ENCODE data around the gene PDRG1. TPM values are rescaled to one million over a fixed set of nuclear protein-coding genes. Genes with fewer than 3 reads are reported as not detected.
"Not testable (repeated sequence)": the region's sequence is repeated elsewhere in the genome, so short reads cannot be mapped to it uniquely, and the experiment has no call there.

The PDRG1 gene
- polyA plus RNA-seq, 1 experiment, result 16.5 TPM

DNA sequence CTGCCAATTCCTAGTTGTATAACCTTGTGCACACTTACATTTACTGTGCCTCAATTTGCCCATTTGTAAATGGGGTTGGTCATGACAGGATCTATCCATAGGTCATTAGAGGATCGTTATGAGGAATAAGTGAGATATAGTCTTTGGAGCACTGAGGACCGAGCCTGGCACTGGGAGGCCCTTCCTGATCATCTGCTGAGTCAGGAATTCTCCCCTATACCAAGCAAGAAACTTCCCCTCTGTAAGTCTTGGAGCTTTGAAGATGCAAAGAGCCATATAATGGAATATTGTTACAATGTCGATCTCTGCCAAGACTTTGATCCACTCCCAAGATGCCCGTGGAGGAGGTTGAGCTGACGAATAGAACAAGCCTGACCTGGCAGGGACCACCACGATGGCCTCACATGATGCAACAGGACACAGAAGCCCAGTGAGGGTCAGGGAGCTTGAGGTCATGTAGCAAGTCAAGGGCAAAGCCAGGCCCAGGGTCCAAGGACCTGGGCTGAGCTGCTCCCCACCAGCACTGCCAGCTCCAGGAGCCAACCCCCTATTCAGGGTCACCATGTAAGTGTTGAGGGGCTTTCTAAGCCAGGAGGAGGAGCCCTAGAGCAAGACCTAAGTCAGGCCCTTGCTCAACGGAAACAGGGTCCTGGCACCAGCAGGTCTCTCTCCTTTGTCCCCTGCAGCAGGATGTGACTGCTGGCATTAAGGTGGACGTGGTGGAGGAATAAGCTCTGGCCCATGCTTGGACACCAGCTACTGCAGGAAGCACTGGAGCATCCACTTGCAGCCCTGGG is 16.7 kb downstream of the PDRG1 start:
- Histone ChIP-seq H3K36me3 (ENCODE audit: control insufficient read depth, insufficient read depth, low read length) (no peaks in the 10 kb centered on the region), H3K27me3 (ENCODE audit: control insufficient read depth, insufficient read depth, low read length) (no peaks in the 10 kb centered on the region; the same call in 1 of the 2 replicates), H3K4me3 (ENCODE audit: low read depth, low read length) (no peak overlapping the region)
- DNase-seq (ENCODE audit: low read depth), result no peak
- ChIA-PET POLR2A (no interaction called here), CTCF (interaction anchor here (1.2 kb wide), 1 partner anchor 16 kb away, joined by 4 read pairs; no protein-coding TSS in a partner anchor)
- TF ChIP-seq, protein P1, sequence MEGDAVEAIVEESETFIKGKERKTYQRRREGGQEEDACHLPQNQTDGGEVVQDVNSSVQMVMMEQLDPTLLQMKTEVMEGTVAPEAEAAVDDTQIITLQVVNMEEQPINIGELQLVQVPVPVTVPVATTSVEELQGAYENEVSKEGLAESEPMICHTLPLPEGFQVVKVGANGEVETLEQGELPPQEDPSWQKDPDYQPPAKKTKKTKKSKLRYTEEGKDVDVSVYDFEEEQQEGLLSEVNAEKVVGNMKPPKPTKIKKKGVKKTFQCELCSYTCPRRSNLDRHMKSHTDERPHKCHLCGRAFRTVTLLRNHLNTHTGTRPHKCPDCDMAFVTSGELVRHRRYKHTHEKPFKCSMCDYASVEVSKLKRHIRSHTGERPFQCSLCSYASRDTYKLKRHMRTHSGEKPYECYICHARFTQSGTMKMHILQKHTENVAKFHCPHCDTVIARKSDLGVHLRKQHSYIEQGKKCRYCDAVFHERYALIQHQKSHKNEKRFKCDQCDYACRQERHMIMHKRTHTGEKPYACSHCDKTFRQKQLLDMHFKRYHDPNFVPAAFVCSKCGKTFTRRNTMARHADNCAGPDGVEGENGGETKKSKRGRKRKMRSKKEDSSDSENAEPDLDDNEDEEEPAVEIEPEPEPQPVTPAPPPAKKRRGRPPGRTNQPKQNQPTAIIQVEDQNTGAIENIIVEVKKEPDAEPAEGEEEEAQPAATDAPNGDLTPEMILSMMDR (IDR thresholded peaks at IDR 0.05; ENCODE audit: insufficient read depth, low read depth, low read length), result no peak

DNA sequence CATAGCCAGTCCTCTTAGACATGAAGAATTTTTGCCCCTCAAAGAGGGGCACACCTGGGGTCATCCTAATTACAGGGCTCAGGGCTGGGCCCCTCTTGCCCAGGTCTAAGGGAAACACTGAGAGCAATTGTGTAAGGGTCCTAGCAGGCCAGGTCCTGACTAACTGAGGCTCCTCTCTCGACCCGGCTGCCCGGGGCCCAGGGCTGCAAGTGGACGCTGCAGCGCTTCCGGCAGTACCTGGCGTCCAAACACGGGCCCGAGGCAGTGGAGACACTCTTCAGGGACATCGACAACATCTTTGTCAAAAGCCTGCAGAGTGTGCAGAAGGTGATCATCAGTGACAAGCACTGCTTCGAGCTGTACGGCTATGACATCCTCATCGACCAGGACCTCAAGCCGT is 17.4 kb downstream of the PDRG1 start:
- ChIA-PET CTCF (no interaction called here), POLR2A (no interaction called here)
- DNase-seq (ENCODE audit: low read depth), result no peak
- no peak overlapping the region for H3K4me3 ChIP-seq (ENCODE audit: low read depth, low read length)
- no peaks in the 10 kb centered on the region for H3K36me3 ChIP-seq (ENCODE audit: control insufficient read depth, insufficient read depth, low read length)
- TF ChIP-seq, protein P1 (IDR thresholded peaks at IDR 0.05; ENCODE audit: insufficient read depth, low read depth, low read length), result no peak
- H3K27me3 ChIP-seq (ENCODE audit: control insufficient read depth, insufficient read depth, low read length), result no peaks in the 10 kb centered on the region; the same call in 1 of the 2 replicates

DNA sequence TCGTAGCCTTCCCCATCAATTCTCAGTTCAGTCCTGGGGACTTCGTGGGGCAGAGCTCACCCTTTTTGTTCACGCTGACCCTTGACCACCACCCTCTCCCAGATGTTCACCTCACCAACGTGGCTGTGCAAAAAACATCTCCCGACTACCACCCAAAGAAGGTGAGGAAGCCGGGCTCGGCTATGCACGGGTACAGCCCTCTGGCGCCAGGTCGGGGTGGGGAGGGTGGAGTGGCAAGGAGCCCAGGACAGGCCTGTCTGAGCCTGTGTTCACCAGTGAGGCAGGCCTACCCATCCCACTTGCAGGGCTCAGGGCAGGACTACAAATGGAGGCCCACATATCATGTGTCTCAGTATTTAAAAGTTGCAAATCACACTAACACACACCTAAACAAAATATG is 18.1 kb downstream of the PDRG1 start:
- ChIA-PET CTCF (no interaction called here), POLR2A (no interaction called here)

DNA sequence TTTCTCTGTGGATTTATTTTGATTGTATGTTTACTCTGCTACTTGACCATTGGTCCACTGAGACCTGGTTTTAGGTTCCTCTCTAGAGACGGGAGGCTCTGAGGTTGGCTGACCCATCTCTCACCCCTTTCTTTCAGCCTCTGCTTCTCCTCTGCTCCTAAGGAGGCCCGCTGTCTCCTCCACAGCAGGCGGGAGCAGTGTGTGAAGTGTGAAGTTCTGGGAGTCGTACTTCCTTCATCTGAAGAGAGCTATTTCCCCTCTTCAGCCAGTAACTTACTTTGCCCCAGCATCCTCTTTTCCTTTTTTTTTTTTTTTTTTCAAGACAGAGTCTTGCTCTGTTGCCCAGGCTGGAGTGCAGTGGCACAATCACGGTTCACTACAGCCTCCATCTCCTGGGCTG is 21.1 kb downstream of the PDRG1 start:
- POLR2A ChIA-PET, result no interaction called here
- no peaks in the 10 kb centered on the region for H3K36me3 ChIP-seq (ENCODE audit: control insufficient read depth, insufficient read depth, low read length)
- TF ChIP-seq, protein P1 (IDR thresholded peaks at IDR 0.05; ENCODE audit: insufficient read depth, low read depth, low read length), result no peak
- DNase-seq (ENCODE audit: low read depth), result no peak
- peaks cover 2% of the 10 kb centered on the region; the same call in 1 of the 2 replicates for H3K27me3 ChIP-seq (ENCODE audit: control insufficient read depth, insufficient read depth, low read length)
- H3K4me3 ChIP-seq (ENCODE audit: low read depth, low read length), result no peak overlapping the region
- CTCF ChIA-PET, result interaction anchor here (2.0 kb wide), 1 partner anchor 21 kb away, joined by 4 read pairs; the partner anchor contains the start of gene PDRG1

More for the DNA sequence above, 18.1 kb downstream of the PDRG1 start:
- no peak overlapping the region for H3K4me3 ChIP-seq (ENCODE audit: low read depth, low read length)
- DNase-seq (ENCODE audit: low read depth), result no peak
- no peaks in the 10 kb centered on the region; the same call in 1 of the 2 replicates for H3K27me3 ChIP-seq (ENCODE audit: control insufficient read depth, insufficient read depth, low read length)
- no peaks in the 10 kb centered on the region for H3K36me3 ChIP-seq (ENCODE audit: control insufficient read depth, insufficient read depth, low read length)
- TF ChIP-seq, protein P1 (IDR thresholded peaks at IDR 0.05; ENCODE audit: insufficient read depth, low read depth, low read length), result no peak

DNA sequence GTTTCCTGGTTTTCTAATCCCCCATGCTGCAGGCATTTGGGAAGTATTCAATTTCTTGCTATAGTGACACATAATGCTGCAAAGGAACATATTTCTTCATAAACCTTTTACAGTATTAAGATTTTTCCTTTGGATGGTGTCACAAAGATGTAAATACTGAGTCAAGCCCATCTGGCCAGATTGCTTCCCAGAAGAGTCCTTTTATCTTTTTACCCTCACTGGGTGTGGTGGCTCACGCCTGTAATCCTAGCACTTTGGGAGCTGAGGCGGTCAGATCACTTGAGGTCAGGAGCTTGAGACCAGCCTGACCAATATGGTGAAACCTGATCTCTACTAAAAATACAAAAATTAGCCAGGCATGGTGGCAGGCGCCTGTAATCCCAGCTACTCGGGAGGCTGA is 22.2 kb downstream of the PDRG1 start:
- H3K4me3 ChIP-seq (ENCODE audit: low read depth, low read length); H3K36me3 ChIP-seq (ENCODE audit: control insufficient read depth, insufficient read depth, low read length); H3K27me3 ChIP-seq (ENCODE audit: control insufficient read depth, insufficient read depth, low read length); POLR2A ChIA-PET; DNase-seq (ENCODE audit: low read depth): not testable (repeated sequence)
- CTCF ChIA-PET, result interaction anchor here (2.0 kb wide), 1 partner anchor 22 kb away, joined by 4 read pairs; the partner anchor contains the start of gene PDRG1
